HEK293 (cell line): Measurements from ENCODE around the gene DBH.

Experiments used
- BCL11B ChIP-seq: fragments of 450-650 bp; formaldehyde crosslinking; IDR thresholded peaks from 2 replicates; pipeline ENCODE4 v1.5.1; 2016; ENCODE audit warnings: low read depth, missing biosample characterization, missing genetic modification characterization
- CTCF ChIP-seq: fragments of 450-650 bp; formaldehyde crosslinking; IDR thresholded peaks from 2 replicates; pipeline ENCODE4 v1.5.1; 2016; ENCODE audit warnings: missing biosample characterization, missing genetic modification characterization
- GLI4 ChIP-seq: fragments of 450-650 bp; formaldehyde crosslinking; IDR thresholded peaks from 2 replicates; pipeline ENCODE4 v1.5.1; 2016; ENCODE audit warnings: missing biosample characterization, missing genetic modification characterization
- GLIS1 ChIP-seq: fragments of 450-650 bp; formaldehyde crosslinking; IDR thresholded peaks from 2 replicates; pipeline ENCODE4 v1.5.1; 2016; ENCODE audit warnings: missing biosample characterization, missing genetic modification characterization
- KLF16 ChIP-seq: fragments of 450-650 bp; formaldehyde crosslinking; IDR thresholded peaks from 2 replicates; pipeline ENCODE4 v1.5.1; 2017; ENCODE audit warnings: missing biosample characterization, missing genetic modification characterization
- MZF1 ChIP-seq: fragments of 450-650 bp; formaldehyde crosslinking; IDR thresholded peaks from 2 replicates; pipeline ENCODE4 v1.5.1; 2017; ENCODE audit warnings: missing biosample characterization, missing genetic modification characterization, borderline replicate concordance
- OSR2 ChIP-seq: fragments of 450-650 bp; formaldehyde crosslinking; IDR thresholded peaks from 2 replicates; pipeline ENCODE4 v1.5.1; 2016; ENCODE audit warnings: missing biosample characterization, missing genetic modification characterization
- PRDM4 ChIP-seq: fragments of 450-650 bp; formaldehyde crosslinking; IDR thresholded peaks from 2 replicates; pipeline ENCODE4 v1.5.1; 2017; ENCODE audit warnings: missing biosample characterization, missing genetic modification characterization
- SP3 ChIP-seq: fragments of 450-650 bp; formaldehyde crosslinking; IDR thresholded peaks from 2 replicates; pipeline ENCODE4 v1.5.1; 2016; ENCODE audit warnings: missing biosample characterization, missing genetic modification characterization
- SP7 ChIP-seq: fragments of 450-650 bp; formaldehyde crosslinking; IDR thresholded peaks from 2 replicates; pipeline ENCODE4 v1.5.1; 2016; ENCODE audit warnings: missing biosample characterization, missing genetic modification characterization
- TCF7L2 ChIP-seq: IDR thresholded peaks from 2 replicates; pipeline ENCODE4 v1.6.1; 2011; ENCODE audit warnings: low read depth, mild to moderate bottlenecking, inconsistent platforms, low read length, moderate library complexity, borderline replicate concordance
- YY1 ChIP-seq: fragments of 450-650 bp; formaldehyde crosslinking; IDR thresholded peaks from 2 replicates; pipeline ENCODE4 v1.5.1; 2018; ENCODE audit warnings: missing biosample characterization, missing genetic modification characterization
- ZBTB1 ChIP-seq: fragments of 450-650 bp; formaldehyde crosslinking; IDR thresholded peaks from 2 replicates; pipeline ENCODE4 v1.5.1; 2016; ENCODE audit warnings: missing biosample characterization, missing genetic modification characterization
- ZBTB17 ChIP-seq: fragments of 450-650 bp; formaldehyde crosslinking; IDR thresholded peaks from 2 replicates; pipeline ENCODE4 v1.5.1; 2016; ENCODE audit warnings: missing biosample characterization, missing genetic modification characterization
- ZBTB48 ChIP-seq: fragments of 450-650 bp; formaldehyde crosslinking; IDR thresholded peaks from 2 replicates; pipeline ENCODE4 v1.5.1; 2016; ENCODE audit warnings: missing biosample characterization, missing genetic modification characterization
- ZBTB7A ChIP-seq: fragments of 450-650 bp; formaldehyde crosslinking; IDR thresholded peaks from 2 replicates; pipeline ENCODE4 v1.5.1; 2016; ENCODE audit warnings: low read depth, missing biosample characterization, missing genetic modification characterization
- ZFP3 ChIP-seq: fragments of 450-650 bp; formaldehyde crosslinking; IDR thresholded peaks from 2 replicates; pipeline ENCODE4 v1.5.1; 2016; ENCODE audit warnings: low read depth, missing biosample characterization, missing genetic modification characterization
- ZFP37 ChIP-seq: fragments of 450-650 bp; formaldehyde crosslinking; IDR thresholded peaks from 2 replicates; pipeline ENCODE4 v1.5.1; 2016; ENCODE audit warnings: missing biosample characterization, missing genetic modification characterization
- ZFP41 ChIP-seq: fragments of 450-650 bp; formaldehyde crosslinking; IDR thresholded peaks from 2 replicates; pipeline ENCODE4 v1.5.1; 2016; ENCODE audit warnings: missing biosample characterization, missing genetic modification characterization, borderline replicate concordance
- ZNF114 ChIP-seq: fragments of 450-650 bp; formaldehyde crosslinking; IDR thresholded peaks from 2 replicates; pipeline ENCODE4 v1.5.0; 2017; ENCODE audit warnings: missing biosample characterization, missing genetic modification characterization
- ZNF146 ChIP-seq: fragments of 450-650 bp; formaldehyde crosslinking; IDR thresholded peaks from 2 replicates; pipeline ENCODE4 v1.5.1; 2016; ENCODE audit warnings: missing biosample characterization, missing genetic modification characterization
- ZNF157 ChIP-seq: fragments of 450-650 bp; formaldehyde crosslinking; IDR thresholded peaks from 2 replicates; pipeline ENCODE4 v1.5.1; 2016; ENCODE audit warnings: missing biosample characterization, missing genetic modification characterization
- ZNF175 ChIP-seq: fragments of 450-650 bp; formaldehyde crosslinking; IDR thresholded peaks from 2 replicates; pipeline ENCODE4 v1.5.1; 2016; ENCODE audit warnings: missing biosample characterization, missing genetic modification characterization
- ZNF184 ChIP-seq: fragments of 450-650 bp; IDR thresholded peaks from 2 replicates; pipeline ENCODE4 v1.5.1; 2018; ENCODE audit warnings: missing biosample characterization, mild to moderate bottlenecking, missing genetic modification characterization
- ZNF211 ChIP-seq: fragments of 450-650 bp; formaldehyde crosslinking; IDR thresholded peaks from 2 replicates; pipeline ENCODE4 v1.5.1; 2016; ENCODE audit warnings: low read depth, missing biosample characterization, missing genetic modification characterization
- ZNF266 ChIP-seq: fragments of 450-650 bp; formaldehyde crosslinking; IDR thresholded peaks from 2 replicates; pipeline ENCODE4 v1.5.1; 2016; ENCODE audit warnings: missing biosample characterization, missing genetic modification characterization, low read depth
- ZNF426 ChIP-seq: fragments of 450-650 bp; formaldehyde crosslinking; IDR thresholded peaks from 2 replicates; pipeline ENCODE4 v1.5.1; 2017; ENCODE audit warnings: missing biosample characterization, missing genetic modification characterization, mild to moderate bottlenecking, inconsistent platforms, moderate library complexity
- ZNF514 ChIP-seq: fragments of 450-650 bp; formaldehyde crosslinking; IDR thresholded peaks from 2 replicates; pipeline ENCODE4 v1.5.1; 2016; ENCODE audit warnings: missing biosample characterization, missing genetic modification characterization
- ZNF521 ChIP-seq: fragments of 450-650 bp; formaldehyde crosslinking; IDR thresholded peaks from 2 replicates; pipeline ENCODE4 v1.5.1; 2017; ENCODE audit warnings: missing biosample characterization, mild to moderate bottlenecking, missing genetic modification characterization
- ZNF654 ChIP-seq: fragments of 450-650 bp; formaldehyde crosslinking; IDR thresholded peaks from 2 replicates; pipeline ENCODE4 v1.5.1; 2016; ENCODE audit warnings: low read depth, missing biosample characterization, missing genetic modification characterization
- ZNF692 ChIP-seq: fragments of 450-650 bp; formaldehyde crosslinking; IDR thresholded peaks from 2 replicates; pipeline ENCODE4 v1.5.1; 2016; ENCODE audit warnings: missing biosample characterization, missing genetic modification characterization
- ZNF768 ChIP-seq: fragments of 450-650 bp; formaldehyde crosslinking; IDR thresholded peaks from 2 replicates; pipeline ENCODE4 v1.5.1; 2018; ENCODE audit warnings: missing biosample characterization, mild to moderate bottlenecking, missing genetic modification characterization
- ZNF837 ChIP-seq: fragments of 450-650 bp; formaldehyde crosslinking; IDR thresholded peaks from 2 replicates; pipeline ENCODE4 v1.5.1; 2016; ENCODE audit warnings: missing biosample characterization, missing genetic modification characterization
- ZSCAN16 ChIP-seq: fragments of 450-650 bp; formaldehyde crosslinking; IDR thresholded peaks from 2 replicates; pipeline ENCODE4 v1.5.1; 2016; ENCODE audit warnings: missing biosample characterization, missing genetic modification characterization
- TF ChIP-seq, protein P1 (sequence below): fragments of 450-650 bp; formaldehyde crosslinking; IDR thresholded peaks from 2 replicates; pipeline ENCODE4; 2016; ENCODE audit warnings: missing biosample characterization, missing genetic modification characterization

The DBH gene

GRCh38 chr9:133658442-133659431 lies 22.6 kb downstream of the DBH start (continued):
- TF ChIP-seq YY1 (tag by site-specific recombination) (no peak), ZNF768 (no peak), PRDM4 (peak; percentile 10; the same call in 1 of the 2 replicates), ZBTB17 (tag by site-specific recombination) (peak; percentile 75), ZBTB7A (tag by site-specific recombination) (no peak), ZNF837 (tag by site-specific recombination) (no peak), ZNF521 (no peak), ZNF114 (tag by site-specific recombination) (no peak), ZNF654 (tag by site-specific recombination) (no peak), CTCF (tag by site-specific recombination) (no peak), ZFP41 (tag by site-specific recombination) (no peak), SP7 (tag by site-specific recombination) (peak; percentile 77), ZFP3 (no peak), TCF7L2 (no peak), ZNF426 (tag by site-specific recombination) (no peak), ZBTB48 (tag by site-specific recombination) (peak; percentile 20; the same call in 1 of the 2 replicates), ZNF692 (tag by site-specific recombination) (peak; percentile 69), BCL11B (tag by site-specific recombination) (peak; percentile 80), ZBTB1 (tag by site-specific recombination) (no peak), ZNF514 (tag by site-specific recombination) (no peak), ZNF266 (tag by site-specific recombination) (no peak), GLI4 (no peak), ZNF184 (tag by site-specific recombination) (no peak), ZFP37 (tag by site-specific recombination) (no peak), ZNF211 (tag by site-specific recombination) (no peak), KLF16 (tag by site-specific recombination) (peak; percentile 74; the same call in 1 of the 2 replicates), GLIS1 (tag by site-specific recombination) (peak; percentile 75), SP3 (tag by site-specific recombination) (peak; percentile 90), ZNF157 (no peak), ZNF146 (no peak), ZSCAN16 (tag by site-specific recombination) (no peak), OSR2 (tag by site-specific recombination) (peak; percentile 100), MZF1 (tag by site-specific recombination) (no peak), ZNF175 (tag by site-specific recombination) (no peak)
- TF ChIP-seq, protein P1, sequence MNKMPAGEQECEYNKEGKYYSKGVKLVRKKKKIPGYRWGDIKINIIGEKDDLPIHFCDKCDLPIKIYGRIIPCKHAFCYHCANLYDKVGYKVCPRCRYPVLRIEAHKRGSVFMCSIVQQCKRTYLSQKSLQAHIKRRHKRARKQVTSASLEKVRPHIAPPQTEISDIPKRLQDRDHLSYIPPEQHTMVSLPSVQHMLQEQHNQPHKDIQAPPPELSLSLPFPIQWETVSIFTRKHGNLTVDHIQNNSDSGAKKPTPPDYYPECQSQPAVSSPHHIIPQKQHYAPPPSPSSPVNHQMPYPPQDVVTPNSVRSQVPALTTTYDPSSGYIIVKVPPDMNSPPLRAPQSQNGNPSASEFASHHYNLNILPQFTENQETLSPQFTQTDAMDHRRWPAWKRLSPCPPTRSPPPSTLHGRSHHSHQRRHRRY (tag by site-specific recombination): no peak
